HCT116 (cell line): ENCODE data around the gene TRMT11. TPM values are rescaled to one million over a fixed set of nuclear protein-coding genes. Genes with fewer than 3 reads are reported as not detected.

Experiments
- ATAC-seq: fragments of 200-7000 bp; cut with Tn5 transposase; 2 replicates; pipeline ENCODE4 v1.9.1; 2020; ENCODE audit warnings: mild to moderate bottlenecking, moderate library complexity
- BruUV-seq: library from RNA; stranded (reverse); fragments of 400-500 nt; replicated peaks from 2 replicates; lab custom pipeline; 2021; lab: Mats Ljungman, UMichigan
- CTCF ChIA-PET: fragments of 300-600 bp; sonication (Branson Sonifier 250); formaldehyde crosslinking; loops from one replicate; lab custom pipeline; 2021; ENCODE audit warnings: antibody characterized with exemption; lab: Charles Lee
- POLR2A ChIA-PET: fragments of 300-600, 350-600 bp; sonication (Branson Sonifier 250); formaldehyde crosslinking; loops from one replicate; lab custom pipeline; 2021; ENCODE audit warnings: antibody characterized with exemption; lab: Charles Lee
- RAD21 ChIA-PET, 2 experiments: fragments of 300-600 bp; sonication (Branson Sonifier 250); formaldehyde crosslinking; loops; one replicate each; lab custom pipeline; 2023; ENCODE audit warnings: low total read pairs in 2 of 2; ENCODE audit not compliant: uncharacterized antibody in 2 of 2, unreplicated experiment in 2 of 2, low non-redundant PET in 1 of 2; lab: Charles Lee
- DNase-seq: peaks from one replicate; pipeline ENCODE4 v3.0.0-alpha.2; 2010; ENCODE audit warnings: low read depth, low spot score
- H2AFZ ChIP-seq: fragments of 200-600 bp; shearing (Covaris generic), sonication (generic); 2 replicates; pipeline ENCODE4 v1.6.1; 2017; ENCODE audit warnings: low read depth, mixed run types, mixed read lengths, antibody characterized with exemption, low read length; ENCODE audit not compliant: poor library complexity, severe bottlenecking
- H3K27ac ChIP-seq: 2 replicates; pipeline ENCODE4 v1.5.1; 2012; ENCODE audit warnings: low read depth, low read length
- H3K27me3 ChIP-seq: fragments of 200-600 bp; sonication (generic); 2 replicates; pipeline ENCODE4 v1.6.1; 2016; ENCODE audit warnings: mixed run types, low read length, mixed read lengths; ENCODE audit not compliant: insufficient read depth
- H3K36me3 ChIP-seq, 2 experiments: fragments of 200-500 bp in 1 of 2; fragments of 200-600 bp in 1 of 2; sonication (Bioruptor generic) in 1 of 2; sonication (generic) in 1 of 2; 2 replicates each; pipeline versions ENCODE4 v1.5.1 to v1.6.1; 2014 to 2016; ENCODE audit warnings: low read length in 2 of 2, inconsistent platforms in 1 of 2, mixed read lengths in 1 of 2, mixed run types in 1 of 2; ENCODE audit not compliant: insufficient read depth in 2 of 2, control insufficient read depth in 1 of 2
- H3K4me1 ChIP-seq, 2 experiments: fragments of 200-600 bp in 1 of 2; sonication (generic) in 1 of 2; 2 replicates each; pipeline versions ENCODE4 v1.5.1 to v1.6.1; 2012 to 2017; ENCODE audit warnings: low read length in 2 of 2, inconsistent platforms in 1 of 2, mild to moderate bottlenecking in 1 of 2, mixed read lengths in 1 of 2, mixed run types in 1 of 2, moderate library complexity in 1 of 2; ENCODE audit not compliant: insufficient read depth in 2 of 2, control insufficient read depth in 1 of 2
- H3K4me2 ChIP-seq: fragments of 200-600 bp; sonication (generic); 2 replicates; pipeline ENCODE4 v1.6.1; 2017; ENCODE audit warnings: mixed run types, low read length, mixed read lengths
- H3K4me3 ChIP-seq, 2 experiments: fragments of 200-600 bp in 1 of 2; sonication (generic) in 1 of 2; replicated peaks in 1 of 2; 2 replicates each; pipeline ENCODE4 v1.5.1; 2011 to 2016; ENCODE audit warnings: low read length in 2 of 2, control low read depth in 1 of 2, low read depth in 1 of 2, mild to moderate bottlenecking in 1 of 2, mixed read lengths in 1 of 2, mixed run types in 1 of 2
- H3K79me2 ChIP-seq: fragments of 200-600 bp; sonication (generic); 2 replicates; pipeline ENCODE4 v1.6.1; 2017; ENCODE audit warnings: mild to moderate bottlenecking, mixed run types, low read length, moderate library complexity, mixed read lengths; ENCODE audit not compliant: insufficient read depth
- H3K9ac ChIP-seq: fragments of 200-600 bp; sonication (generic); 2 replicates; pipeline ENCODE4 v1.6.1; 2016; ENCODE audit warnings: low read length, mixed read lengths
- H3K9me2 ChIP-seq: fragments of 200-600 bp; sonication (generic), shearing (Covaris generic); 2 replicates; pipeline ENCODE4 v1.6.1; 2017; ENCODE audit warnings: mixed run types, mild to moderate bottlenecking, moderate library complexity; ENCODE audit not compliant: insufficient read depth
- H3K9me3 ChIP-seq, 2 experiments: fragments of 200-500 bp in 1 of 2; fragments of 200-600 bp in 1 of 2; sonication (Bioruptor generic) in 1 of 2; sonication (generic) in 1 of 2; 2 replicates each; pipeline ENCODE4 v1.6.1; 2014 to 2017; ENCODE audit warnings: low read length in 2 of 2, mixed read lengths in 2 of 2, inconsistent platforms in 1 of 2, low read depth in 1 of 2, mild to moderate bottlenecking in 1 of 2, mixed run types in 1 of 2, moderate library complexity in 1 of 2; ENCODE audit not compliant: control insufficient read depth in 1 of 2, insufficient read depth in 1 of 2
- H4K20me1 ChIP-seq: fragments of 200-600 bp; sonication (generic), shearing (Covaris generic); 2 replicates; pipeline ENCODE4 v1.6.1; 2017; ENCODE audit warnings: mixed run types, mild to moderate bottlenecking, moderate library complexity; ENCODE audit not compliant: insufficient read depth
- ATF3 ChIP-seq: IDR thresholded peaks from 2 replicates; pipeline ENCODE4 v1.6.1; 2012
- CBX3 ChIP-seq: IDR thresholded peaks from 2 replicates; pipeline ENCODE4 v1.6.1; 2012; ENCODE audit warnings: low read depth
- CTCF ChIP-seq, 3 experiments: fragments of 200-600 bp in 1 of 3; sonication (generic) in 1 of 3; IDR thresholded peaks in 2 of 3; conservative IDR thresholded peaks in 1 of 3; 2 replicates each; pipeline ENCODE4 v1.5.1; 2012 to 2017; ENCODE audit warnings: low read depth in 2 of 3, low read length in 2 of 3, antibody characterized with exemption in 1 of 3, borderline replicate concordance in 1 of 3, control low read depth in 1 of 3, mild to moderate bottlenecking in 1 of 3, mixed read lengths in 1 of 3, mixed run types in 1 of 3, moderate library complexity in 1 of 3; ENCODE audit not compliant: insufficient read depth in 1 of 3
- EGR1 ChIP-seq: IDR thresholded peaks from 2 replicates; pipeline ENCODE4 v1.6.1; 2012; ENCODE audit warnings: low read depth
- ELF1 ChIP-seq: IDR thresholded peaks from 2 replicates; pipeline ENCODE4 v1.6.1; 2012; ENCODE audit warnings: low read depth, borderline replicate concordance
- EZH2phosphoT487 ChIP-seq: fragments of 200-600 bp; IDR thresholded peaks from 2 replicates; pipeline ENCODE4 v1.6.1; 2018; ENCODE audit warnings: antibody characterized with exemption, borderline replicate concordance
- FOSL1 ChIP-seq: IDR thresholded peaks from 2 replicates; pipeline ENCODE4 v1.6.1; 2012; ENCODE audit warnings: low read depth
- JUND ChIP-seq: IDR thresholded peaks from 2 replicates; pipeline ENCODE4 v1.6.1; 2012
- MAX ChIP-seq: IDR thresholded peaks from 2 replicates; pipeline ENCODE4 v1.6.1; 2012
- POLR2A ChIP-seq: IDR thresholded peaks from 2 replicates; pipeline ENCODE4 v1.7.0; 2011; ENCODE audit warnings: borderline replicate concordance; ENCODE audit not compliant: insufficient read depth, insufficient read length; ENCODE audit errors: extremely low read depth
- POLR2AphosphoS5 ChIP-seq: IDR thresholded peaks from 2 replicates; pipeline ENCODE4 v1.6.1; 2011; ENCODE audit warnings: mild to moderate bottlenecking, low read depth, low read length, moderate library complexity
- RAD21 ChIP-seq: IDR thresholded peaks from 2 replicates; pipeline ENCODE4 v1.6.1; 2012; ENCODE audit warnings: low read depth, mild to moderate bottlenecking
- REST ChIP-seq: IDR thresholded peaks from 2 replicates; pipeline ENCODE4 v1.6.1; 2012; ENCODE audit warnings: low read depth
- SIN3A ChIP-seq: IDR thresholded peaks from 2 replicates; pipeline ENCODE4 v1.6.1; 2012; ENCODE audit warnings: low read depth
- SP1 ChIP-seq: IDR thresholded peaks from 2 replicates; pipeline ENCODE4 v1.6.1; 2012; ENCODE audit warnings: low read depth
- SRF ChIP-seq: IDR thresholded peaks from 2 replicates; pipeline ENCODE4 v1.6.1; 2012; ENCODE audit warnings: low read depth
- TCF7L2 ChIP-seq: IDR thresholded peaks from 2 replicates; pipeline ENCODE4 v1.7.0; 2011; ENCODE audit warnings: borderline replicate concordance, inconsistent platforms; ENCODE audit not compliant: insufficient read depth, insufficient read length; ENCODE audit errors: extremely low read depth
- YY1 ChIP-seq: IDR thresholded peaks from 2 replicates; pipeline ENCODE4 v1.6.1; 2011; ENCODE audit warnings: low read length, low read depth, moderate library complexity, mild to moderate bottlenecking; ENCODE audit not compliant: insufficient replicate concordance; ENCODE audit errors: extremely low read depth
- ZFX ChIP-seq: fragments of 450-650 bp; IDR thresholded peaks from 2 replicates; pipeline ENCODE4 v1.6.1; 2017
- ZNF274 ChIP-seq: fragments of 200-500 bp; sonication (Bioruptor generic); IDR thresholded peaks from 2 replicates; pipeline ENCODE4 v1.6.1; 2014; ENCODE audit warnings: mild to moderate bottlenecking, low read depth, low read length, inconsistent platforms
- intact Hi-C: fragments of 100-400 bp; cut with micrococcal nuclease; formaldehyde crosslinking; loops from 2 replicates; pipeline ENCODE4 v1.10.0; 2022
- total RNA-seq: library from RNA; stranded (reverse); gene quantifications from one replicate; pipeline ENCODE4 v1.2.1, GENCODE V29; 2021; ENCODE audit not compliant: unreplicated experiment

Gene TRMT11
- total RNA-seq, 1 experiment from 2014 or later: 41.8 TPM

- POLR2A ChIA-PET: no interaction called here
- no peak for ATAC-seq
- DNase-seq: no peak
Observed at GRCh38 chr6:126054802-126055201, 68.5 kb downstream of the TRMT11 start.

More at GRCh38 chr6:126054802-126055201, 68.5 kb downstream of the TRMT11 start:
- Histone ChIP-seq H3K79me2 (no peaks in the 10 kb centered on the region), H3K4me1 (no peaks in the 10 kb centered on the region), H3K27me3 (no peaks in the 10 kb centered on the region), H3K9me3 (no peaks in the 10 kb centered on the region), H2AFZ (no peak overlapping the region), H3K9me2 (no peaks in the 10 kb centered on the region), H3K9ac (no peak overlapping the region), H4K20me1 (no peaks in the 10 kb centered on the region), H3K4me2 (no peak overlapping the region), H3K27ac (no peak overlapping the region), H3K4me3 (no peak overlapping the region), H3K36me3 (0 out of 4 replicates have a peak, but pooled peaks cover 0 to 2% of the 10 kb centered on the region in 2 experiments)
- ChIA-PET CTCF (no interaction called here), RAD21 (no interaction called here)
- intact Hi-C loops: no loop called here
- no TSS peak for BruUV-seq
- TF ChIP-seq JUND (no peak), CBX3 (no peak), SIN3A (no peak), ATF3 (no peak), TCF7L2 (no peak), SRF (no peak), FOSL1 (no peak), ZNF274 (no peak), ZFX (no peak), ELF1 (no peak), CTCF (IDR thresholded peaks at IDR 0.05 in 2 of 3, conservative IDR thresholded peaks at IDR 0.05 in 1 of 3; ENCODE audit: borderline replicate concordance in 1 of 3, insufficient read depth in 1 of 3, low read depth in 2 of 3, low read length in 2 of 3) (no peak), MAX (no peak), POLR2A (no peak), SP1 (no peak), YY1 (no peak), REST (no peak), RAD21 (no peak), EGR1 (no peak), POLR2AphosphoS5 (no peak), EZH2phosphoT487 (no peak)
